Measurements from ENCODE around the gene FRMD8. TPM values are rescaled to one million over a fixed set of nuclear protein-coding genes. Genes with fewer than 3 reads are reported as not detected.

The FRMD8 gene
- total RNA-seq, 1 donor from 2014 or later, result 40.5 TPM

Other genes starting within 250 kb of the FRMD8 start
- gene SPDYC, start 216.4 kb upstream of the FRMD8 start, total RNA-seq, result not detected in 2 replicates
- 85.9 and 93.5 TPM in 2 replicates for gene CAPN1, start 204.7 kb upstream of the FRMD8 start, total RNA-seq
- 78.2 and 78.9 TPM in 2 replicates for gene POLA2, start 124.7 kb upstream of the FRMD8 start, total RNA-seq
- gene CDC42EP2, start 71.8 kb upstream of the FRMD8 start, total RNA-seq, result 1.6 and 2.7 TPM in 2 replicates
- 84.5 and 93.1 TPM in 2 replicates for gene DPF2, start 52.8 kb upstream of the FRMD8 start, total RNA-seq
- 1.1 TPM in 2 replicates for gene TIGD3, start 31.9 kb upstream of the FRMD8 start, total RNA-seq
- 15.3 and 19.4 TPM in 2 replicates for gene SLC25A45, start 4.0 kb upstream of the FRMD8 start, total RNA-seq
- 507 and 517 TPM in 2 replicates for gene NEAT1, start 36.2 kb downstream of the FRMD8 start, total RNA-seq
- gene MALAT1, start 112.4 kb downstream of the FRMD8 start, total RNA-seq, result 5,323 and 5,421 TPM in 2 replicates
- 103 and 109 TPM in 2 replicates for gene SCYL1, start 138.4 kb downstream of the FRMD8 start, total RNA-seq
- gene LTBP3, start 171.7 kb downstream of the FRMD8 start, total RNA-seq, result 97.9 and 103 TPM in 2 replicates
- 94.6 and 96.9 TPM in 2 replicates for gene ZNRD2, start 183.8 kb downstream of the FRMD8 start, total RNA-seq
- gene FAM89B, start 185.9 kb downstream of the FRMD8 start, total RNA-seq, result 50.4 and 50.6 TPM in 2 replicates
- 168 and 178 TPM in 2 replicates for gene EHBP1L1, start 189.4 kb downstream of the FRMD8 start, total RNA-seq
- gene KCNK7, start 209.2 kb downstream of the FRMD8 start, total RNA-seq, result 1.6 and 2.0 TPM in 2 replicates
- 103 and 106 TPM in 2 replicates for gene MAP3K11, start 227.6 kb downstream of the FRMD8 start, total RNA-seq
- gene PCNX3, start 229.1 kb downstream of the FRMD8 start, total RNA-seq, result 55.0 and 55.2 TPM in 2 replicates